ENCODE results near the gene FOXJ2. TPM values are rescaled to one million over a fixed set of nuclear protein-coding genes. Genes with fewer than 3 reads are reported as not detected.

The FOXJ2 gene
- total and polyA plus RNA-seq, 10 of the 15 experiments (the other 5 are each of a cell fraction or from before 2014, with no cell fraction given): 1.4 to 9.3 (median 4.8) TPM

- Histone ChIP-seq H3K36me3 (ENCODE audit: control insufficient read depth in 2 of 2, insufficient read depth in 2 of 2, low read length in 1 of 2) (no peaks in the 10 kb centered on the region), H3K9me3 (replicated peaks; ENCODE audit: control insufficient read depth, insufficient read depth, low read length) (no peaks in the 10 kb centered on the region), H4K20me1 (ENCODE audit: control insufficient read depth, insufficient read depth) (no peaks in the 10 kb centered on the region), H3K9ac (ENCODE audit: control insufficient read depth, insufficient read depth, low read length) (no peak overlapping the region), H3K79me2 (ENCODE audit: control insufficient read depth, insufficient read depth, low read length) (peaks cover 7% of the 10 kb centered on the region), H3K4me3 (no peak overlapping the region), H3K4me2 (ENCODE audit: control insufficient read depth, insufficient read depth) (no peak overlapping the region), H3K27me3 (replicated peaks in 1 of 2; ENCODE audit: control insufficient read depth in 2 of 2, insufficient read depth in 2 of 2, low read length in 1 of 2) (no peaks in the 10 kb centered on the region), H3K27ac (ENCODE audit: control insufficient read depth, insufficient read depth) (no peak overlapping the region), H2AFZ (ENCODE audit: control insufficient read depth, low read depth, low read length) (no peak overlapping the region), H3K4me1 (ENCODE audit: control insufficient read depth, insufficient read depth, low read length) (peaks cover 4% of the 10 kb centered on the region)
- ChIA-PET POLR2A (interaction anchor here (0.6 kb wide), 1 partner anchor 12 kb away, joined by 8 read pairs; no protein-coding TSS in a partner anchor), CTCF (interaction anchor here (0.7 to 2.5 kb wide), 6 partner anchors 13 to 231 kb away, joined by 3 to 7 read pairs (median 3); no protein-coding TSS in a partner anchor), SMC1A (ENCODE audit: uncharacterized antibody, unreplicated experiment) (interaction anchor here (0.7 to 2.1 kb wide), 2 partner anchors 50 to 95 kb away, joined by 3 to 5 read pairs; no protein-coding TSS in a partner anchor), RAD21 (ENCODE audit: unreplicated experiment) (interaction anchor here (1.7 kb wide), 1 partner anchor 60 kb away, joined by 4 read pairs; no protein-coding TSS in a partner anchor)
- WGBS (ENCODE audit: insufficient coverage, insufficient replicate concordance, low lambda C conversion rate, missing lambda C conversion rate): 85% methylated on average over 15 of the region's 15 CpGs
- intact Hi-C loops (cut with micrococcal nuclease; ENCODE audit: unreplicated experiment): no loop called here
- no peak for ATAC-seq
- DNase-seq (ENCODE audit: low read depth, low spot score): no peak
- no TSS peak for BruUV-seq (replicated peaks)
- FAIRE-seq: no peak
- no peak for TF ChIP-seq TAF1 (IDR thresholded peaks at IDR 0.05; ENCODE audit: borderline replicate concordance, low read depth, low read length)
- TF ChIP-seq ELK1 (IDR thresholded peaks at IDR 0.05; ENCODE audit: low read depth, low read length): no peak
- no peak for TF ChIP-seq EZH2 (IDR thresholded peaks at IDR 0.05; ENCODE audit: borderline replicate concordance, control insufficient read depth, low read depth, low read length)
- no peak for TF ChIP-seq PAX5 (IDR thresholded peaks at IDR 0.05; ENCODE audit: borderline replicate concordance, low read depth, low read length)
- TF ChIP-seq E2F4 (IDR thresholded peaks at IDR 0.05; ENCODE audit: low read depth, low read length): no peak
- in situ Hi-C loops (cut with MboI): no loop called here
Measured at GRCh38 chr12:8028267-8028666, 4.2 kb upstream of the FOXJ2 start.
